K562 (cell line): Measurements from ENCODE around the gene RTN4. TPM values are rescaled to one million over a fixed set of nuclear protein-coding genes. Genes with fewer than 3 reads are reported as not detected.
A peak's percentile ranks its signal among the peaks of the same experiment; 100 is the strongest.

Source experiments
- CEBPB ChIP-seq: fragments of 450-650 bp; IDR thresholded peaks from 2 replicates; pipeline ENCODE4 v1.6.1; 2016; ENCODE audit warnings: missing genetic modification characterization, missing compliant biosample characterization
- HNRNPH1 ChIP-seq: fragments of 200-400 bp; formaldehyde crosslinking; optimal IDR thresholded peaks from 2 replicates; pipeline ENCODE3; 2017; ENCODE audit warnings: low read depth, mild to moderate bottlenecking, low read length, moderate library complexity
- MCM5 ChIP-seq: fragments of 450-650 bp; IDR thresholded peaks from 2 replicates; pipeline ENCODE4 v1.6.1; 2016; ENCODE audit warnings: low read depth
- NR4A1 ChIP-seq, 2 experiments: fragments of 250-450 bp in 1 of 2; fragments of 450-650 bp in 1 of 2; sonication (Bioruptor Pico) in 1 of 2; IDR thresholded peaks; 2 replicates each; pipeline versions ENCODE4 v1.4.0 to v1.6.1; 2016 to 2020; ENCODE audit warnings: mild to moderate bottlenecking in 2 of 2, missing compliant biosample characterization in 1 of 2, missing genetic modification characterization in 1 of 2, moderate library complexity in 1 of 2
- OTX1 ChIP-seq: fragments of 450-650 bp; formaldehyde crosslinking; IDR thresholded peaks from 2 replicates; pipeline ENCODE4 v1.4.0; 2022; ENCODE audit warnings: mild to moderate bottlenecking
- SFPQ ChIP-seq: fragments of 200-400 bp; formaldehyde crosslinking; IDR thresholded peaks from 2 replicates; pipeline ENCODE4 v1.6.1; 2017; ENCODE audit warnings: mild to moderate bottlenecking, low read depth, low read length, moderate library complexity
- TAF1 ChIP-seq: IDR thresholded peaks from 2 replicates; pipeline ENCODE4 v1.6.1; 2011; ENCODE audit warnings: mild to moderate bottlenecking, low read length, moderate library complexity; ENCODE audit not compliant: insufficient read depth, control insufficient read depth, severe bottlenecking; ENCODE audit errors: extremely low read depth
- TAL1 ChIP-seq: fragments of 450-650 bp; IDR thresholded peaks from 2 replicates; pipeline ENCODE4 v1.6.1; 2016; ENCODE audit warnings: mild to moderate bottlenecking
- USF2 ChIP-seq: sonication (generic); formaldehyde crosslinking; IDR thresholded peaks from 2 replicates; pipeline ENCODE4 v1.5.0; 2020; ENCODE audit warnings: missing genetic modification reagents
- ZFX ChIP-seq: sonication (generic); formaldehyde crosslinking; IDR thresholded peaks from 2 replicates; pipeline ENCODE4 v1.8.0; 2022; ENCODE audit warnings: mild to moderate bottlenecking, missing genetic modification reagents, moderate library complexity
- ZNF561 ChIP-seq: fragments of 450-650 bp; formaldehyde crosslinking; conservative IDR thresholded peaks from 2 replicates; pipeline ENCODE4 v1.4.0; 2020; ENCODE audit warnings: mild to moderate bottlenecking, moderate library complexity
- ZNF655 ChIP-seq: fragments of 250-450 bp; sonication (Bioruptor Pico); IDR thresholded peaks from 2 replicates; pipeline ENCODE4 v1.5.0; 2021
- ZNF830 ChIP-seq: fragments of 250-450 bp; sonication (Bioruptor Pico); IDR thresholded peaks from 2 replicates; pipeline ENCODE4 v1.5.0; 2021; ENCODE audit warnings: mild to moderate bottlenecking
- polyA plus RNA-seq, 8 experiments: library from polyadenylated mRNA; depleted of rRNA in 4 of 8; stranded (reverse) in 5 of 8; unstranded in 3 of 8; fragments of >200 nt; fragmentation: Nextera tagmentation in 2 of 8; fragmentation: Illumina TruSeq in 1 of 8; extraction: Ambion mirVana in 2 of 8; extraction: Trizol in 1 of 8; gene quantifications; 2 replicates each; pipeline versions ENCODE4 v1.2.1 to v1.2.3, GENCODE V29; 2011 to 2014; ENCODE audit warnings: inconsistent platforms in 1 of 8, missing spikeins in 1 of 8
- total RNA-seq, 7 experiments: library from RNA; depleted of rRNA in 6 of 7; stranded (reverse); fragments of >200 nt in 6 of 7; fragmentation: Illumina TruSeq in 2 of 7; extraction: Trizol in 2 of 7; gene quantifications; 2 replicates each; pipeline versions ENCODE4 v1.2.1 to v1.2.3, GENCODE V29; 2011 to 2021; ENCODE audit warnings: low replicate concordance in 1 of 7
- TF ChIP-seq, protein P1 (sequence below): fragments of 250-450 bp; sonication (Bioruptor Pico); IDR thresholded peaks from 2 replicates; pipeline ENCODE4 v1.4.0; 2020; ENCODE audit warnings: mild to moderate bottlenecking, moderate library complexity, borderline replicate concordance
- TF ChIP-seq, protein P2 (sequence below), 2 experiments: fragments of 200-800 bp in 1 of 2; sonication (Bioruptor generic) in 1 of 2; sonication (generic) in 1 of 2; formaldehyde crosslinking in 1 of 2; IDR thresholded peaks in 1 of 2; conservative IDR thresholded peaks in 1 of 2; 2 replicates each; pipeline versions ENCODE4 v1.5.0 to v1.6.1; 2016 to 2020; ENCODE audit warnings: missing compliant biosample characterization in 1 of 2, missing genetic modification characterization in 1 of 2, missing genetic modification reagents in 1 of 2

The RTN4 gene
- total and polyA plus RNA-seq, 9 of the 15 experiments (the other 6 are each of a cell fraction or from before 2014, with no cell fraction given): 73.0 to 248 (median 116) TPM

DNA sequence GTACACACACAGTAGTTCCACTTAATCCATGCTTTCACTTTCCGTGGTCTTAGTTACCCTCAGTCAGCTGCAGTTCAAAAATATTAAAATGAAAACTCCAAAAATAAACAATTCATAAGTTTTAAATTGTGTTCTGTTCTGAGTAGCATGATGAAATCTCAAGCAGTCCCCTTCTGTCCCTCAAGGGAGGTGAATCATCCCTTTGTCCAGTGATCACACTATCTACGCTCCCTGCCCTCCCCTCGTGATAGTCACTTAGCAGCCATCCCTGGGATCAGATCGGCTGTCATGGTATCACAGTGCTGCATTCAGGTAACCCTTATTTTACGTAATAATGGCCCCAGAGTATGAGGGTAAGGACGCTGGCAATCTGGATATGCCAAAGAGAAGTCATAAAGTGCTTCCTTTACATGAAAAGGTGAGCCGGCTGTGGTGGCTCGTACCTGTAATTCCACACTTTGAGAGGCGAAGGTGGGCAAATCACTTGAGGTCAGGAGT lies 5.8 kb upstream of the RTN4 start (continued):
- TF ChIP-seq SFPQ (no peak), NR4A1 (CRISPR knock-in tag; IDR thresholded peaks at IDR 0.05) (no peak), NR4A1 (tag; IDR thresholded peaks at IDR 0.05) (peak; percentile 52), ZNF561 (no peak), ZNF655 (CRISPR knock-in tag) (no peak), OTX1 (CRISPR knock-in tag) (no peak), TAF1 (no peak), ZFX (CRISPR knock-in tag) (no peak), MCM5 (no peak), HNRNPH1 (no peak), ZNF830 (CRISPR knock-in tag) (no peak), CEBPB (peak; percentile 61), TAL1 (0 out of 2 replicates have a peak, but pooled peaks have one; percentile 12), USF2 (CRISPR knock-in tag) (no peak)
- TF ChIP-seq, protein P1, sequence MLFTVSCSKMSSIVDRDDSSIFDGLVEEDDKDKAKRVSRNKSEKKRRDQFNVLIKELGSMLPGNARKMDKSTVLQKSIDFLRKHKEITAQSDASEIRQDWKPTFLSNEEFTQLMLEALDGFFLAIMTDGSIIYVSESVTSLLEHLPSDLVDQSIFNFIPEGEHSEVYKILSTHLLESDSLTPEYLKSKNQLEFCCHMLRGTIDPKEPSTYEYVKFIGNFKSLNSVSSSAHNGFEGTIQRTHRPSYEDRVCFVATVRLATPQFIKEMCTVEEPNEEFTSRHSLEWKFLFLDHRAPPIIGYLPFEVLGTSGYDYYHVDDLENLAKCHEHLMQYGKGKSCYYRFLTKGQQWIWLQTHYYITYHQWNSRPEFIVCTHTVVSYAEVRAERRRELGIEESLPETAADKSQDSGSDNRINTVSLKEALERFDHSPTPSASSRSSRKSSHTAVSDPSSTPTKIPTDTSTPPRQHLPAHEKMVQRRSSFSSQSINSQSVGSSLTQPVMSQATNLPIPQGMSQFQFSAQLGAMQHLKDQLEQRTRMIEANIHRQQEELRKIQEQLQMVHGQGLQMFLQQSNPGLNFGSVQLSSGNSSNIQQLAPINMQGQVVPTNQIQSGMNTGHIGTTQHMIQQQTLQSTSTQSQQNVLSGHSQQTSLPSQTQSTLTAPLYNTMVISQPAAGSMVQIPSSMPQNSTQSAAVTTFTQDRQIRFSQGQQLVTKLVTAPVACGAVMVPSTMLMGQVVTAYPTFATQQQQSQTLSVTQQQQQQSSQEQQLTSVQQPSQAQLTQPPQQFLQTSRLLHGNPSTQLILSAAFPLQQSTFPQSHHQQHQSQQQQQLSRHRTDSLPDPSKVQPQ (CRISPR knock-in tag): no peak
- TF ChIP-seq, protein P2, sequence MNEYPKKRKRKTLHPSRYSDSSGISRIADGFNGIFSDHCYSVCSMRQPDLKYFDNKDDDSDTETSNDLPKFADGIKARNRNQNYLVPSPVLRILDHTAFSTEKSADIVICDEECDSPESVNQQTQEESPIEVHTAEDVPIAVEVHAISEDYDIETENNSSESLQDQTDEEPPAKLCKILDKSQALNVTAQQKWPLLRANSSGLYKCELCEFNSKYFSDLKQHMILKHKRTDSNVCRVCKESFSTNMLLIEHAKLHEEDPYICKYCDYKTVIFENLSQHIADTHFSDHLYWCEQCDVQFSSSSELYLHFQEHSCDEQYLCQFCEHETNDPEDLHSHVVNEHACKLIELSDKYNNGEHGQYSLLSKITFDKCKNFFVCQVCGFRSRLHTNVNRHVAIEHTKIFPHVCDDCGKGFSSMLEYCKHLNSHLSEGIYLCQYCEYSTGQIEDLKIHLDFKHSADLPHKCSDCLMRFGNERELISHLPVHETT (CRISPR knock-in tag; conservative IDR thresholded peaks at IDR 0.05 in 1 of 2, IDR thresholded peaks at IDR 0.05 in 1 of 2): no peak
